AG04449 (cell line): ENCODE measurements around the gene PRM3.

Source experiments
- CTCF ChIA-PET: fragments of 350-600 bp; formaldehyde crosslinking; extraction: SDS; loops from one replicate; lab custom pipeline; 2021; ENCODE audit warnings: antibody characterized with exemption; lab: Yijun Ruan, JAX
- POLR2A ChIA-PET: fragments of 400-600, 350-600 bp; formaldehyde crosslinking; extraction: SDS; loops from one replicate; lab custom pipeline; 2020; ENCODE audit warnings: antibody characterized with exemption, inconsistent platforms; lab: Yijun Ruan, JAX
- DNase-seq: peaks from one replicate; pipeline ENCODE4 v3.0.0-alpha.2; 2010; ENCODE audit warnings: low read depth, low spot score
- H3K4me3 ChIP-seq: 2 replicates; pipeline ENCODE4 v1.5.1; 2011; ENCODE audit warnings: low read depth, mild to moderate bottlenecking, control low read depth, low read length
- CTCF ChIP-seq: IDR thresholded peaks from one replicate; pipeline ENCODE4 v1.5.1; 2011; ENCODE audit warnings: mild to moderate bottlenecking, moderate library complexity, low read length, control low read depth, inconsistent platforms; ENCODE audit not compliant: insufficient read depth; ENCODE audit errors: missing control alignments

Gene PRM3

GRCh38 chr16:11233727-11234376 lies 39.6 kb downstream of the PRM3 start:
- ChIA-PET POLR2A (no interaction called here), CTCF (no interaction called here)
- no peak for TF ChIP-seq CTCF
- H3K4me3 ChIP-seq = no peak overlapping the region
- no peak for DNase-seq

GRCh38 chr16:11232852-11233726 lies 40.3 kb downstream of the PRM3 start:
- no peak overlapping the region for H3K4me3 ChIP-seq
- no peak for TF ChIP-seq CTCF
- ChIA-PET CTCF (no interaction called here), POLR2A (no interaction called here)
- DNase-seq = no peak

- ChIA-PET POLR2A (no interaction called here), CTCF (no interaction called here)
- H3K4me3 ChIP-seq = no peak overlapping the region
- DNase-seq = no peak
- TF ChIP-seq CTCF = no peak
Observed at GRCh38 chr16:11232302-11232851, 41.1 kb downstream of the PRM3 start.

- DNase-seq = no peak
- ChIA-PET CTCF (interaction anchor here (1.1 kb wide), 1 partner anchor 21 kb away, joined by 3 read pairs; no protein-coding TSS in a partner anchor), POLR2A (no interaction called here)
- no peak overlapping the region for H3K4me3 ChIP-seq
- no peak for TF ChIP-seq CTCF
Observed at GRCh38 chr16:11231367-11231970, 42.0 kb downstream of the PRM3 start.

GRCh38 chr16:11229906-11230305 lies 43.5 kb downstream of the PRM3 start:
- TF ChIP-seq CTCF = no peak
- DNase-seq = no peak
- ChIA-PET CTCF (no interaction called here), POLR2A (no interaction called here)
- H3K4me3 ChIP-seq = no peak overlapping the region

- DNase-seq = no peak
- TF ChIP-seq CTCF = no peak
- ChIA-PET CTCF (no interaction called here), POLR2A (no interaction called here)
- H3K4me3 ChIP-seq = no peak overlapping the region
Observed at GRCh38 chr16:11229432-11229831, 44.0 kb downstream of the PRM3 start.
